Left cardiac atrium (tissue), 4 donors: Measurements from ENCODE around the gene C1orf35. TPM values are rescaled to one million over a fixed set of nuclear protein-coding genes. Genes with fewer than 3 reads are reported as not detected.

Source experiments
- ATAC-seq, 2 donors: fragments of 200-7000 bp; cut with Tn5 transposase; one replicate each; pipeline ENCODE4 v1.9.1; 2020; ENCODE audit warnings: mild to moderate bottlenecking in 2 of 2, moderate library complexity in 2 of 2
- DNase-seq: peaks from one replicate; pipeline ENCODE4 v3.0.0-alpha.2; 2020
- intact Hi-C, 2 donors: fragments of 100-400 bp; cut with DNase I; formaldehyde crosslinking; loops; one replicate each; pipeline versions ENCODE4 v1.14.1 to v1.15.1; 2022 to 2023
- total RNA-seq, 2 donors: library from RNA; stranded (reverse); fragmentation: NEBNext Ultra II Directional; extraction: Animal tissue kit (Norgen Biotek cat#: 25700); gene quantifications; one replicate each; pipeline ENCODE4 v1.2.1, GENCODE V29; 2021
- donor health status: DM: no; HTN: yes; CAD: no.
- donor health status: DM: no; HTN: yes; CAD: no; lungs with severe emphysema.
- donor health status: DM: yes; HTN: yes; CAD: no.
- donor health status: Dilated cardiomyopathy.

The C1orf35 gene
- total RNA-seq, 2 donors from 2014 or later: 7.7 to 8.0 TPM

GRCh38 chr1:228072658-228073043, 30.5 kb downstream of the C1orf35 start:
- intact Hi-C loops: loop anchor here in 1 of 2 donors (10.0 kb wide), 1 partner anchor 308 kb away; no protein-coding TSS in a partner anchor
- ATAC-seq (no peak), DNase-seq (no peak)

- DNase-seq (no peak), ATAC-seq (no peak)
- intact Hi-C loops: loop anchor here in 1 of 2 donors (10.0 kb wide), 1 partner anchor 307 kb away; no protein-coding TSS in a partner anchor
These were observed 31.1 kb downstream of the C1orf35 start for GRCh38 chr1:228071839-228072657.

- intact Hi-C loops: loop anchor here in 1 of 2 donors (10.0 kb wide), 1 partner anchor 306 kb away; no protein-coding TSS in a partner anchor
- DNase-seq: no peak
- no peak for ATAC-seq
These were observed 32.3 kb downstream of the C1orf35 start for GRCh38 chr1:228070851-228071250.

- DNase-seq: no peak
- intact Hi-C loops: loop anchor here in 1 of 2 donors (10.0 kb wide), 1 partner anchor 305 kb away; no protein-coding TSS in a partner anchor
- ATAC-seq: no peak
These were observed 33.0 kb downstream of the C1orf35 start for GRCh38 chr1:228070173-228070572.

- no peak for ATAC-seq
- intact Hi-C loops: no loop called here
- no peak for DNase-seq
These were observed 34.8 kb downstream of the C1orf35 start for GRCh38 chr1:228068359-228068758.

GRCh38 chr1:228066891-228067654, 36.1 kb downstream of the C1orf35 start:
- ATAC-seq (no peak), DNase-seq (no peak)
- intact Hi-C loops: no loop called here

GRCh38 chr1:228066416-228066815, 36.7 kb downstream of the C1orf35 start:
- intact Hi-C loops: no loop called here
- DNase-seq: no peak
- no peak for ATAC-seq

- DNase-seq: no peak
- intact Hi-C loops: no loop called here
- ATAC-seq: no peak
These were observed 37.4 kb downstream of the C1orf35 start for GRCh38 chr1:228065543-228066347.

GRCh38 chr1:228064741-228065542, 38.2 kb downstream of the C1orf35 start:
- DNase-seq: no peak
- intact Hi-C loops: no loop called here
- no peak for ATAC-seq

- DNase-seq (no peak), ATAC-seq (no peak)
- intact Hi-C loops: no loop called here
These were observed 38.8 kb downstream of the C1orf35 start for GRCh38 chr1:228064296-228064695.

GRCh38 chr1:228063251-228064191, 39.6 kb downstream of the C1orf35 start:
- intact Hi-C loops: no loop called here
- no peak for DNase-seq
- ATAC-seq: no peak

GRCh38 chr1:228062812-228063211, 40.3 kb downstream of the C1orf35 start:
- ATAC-seq: no peak
- DNase-seq: no peak
- intact Hi-C loops: no loop called here

- ATAC-seq (no peak), DNase-seq (no peak)
- intact Hi-C loops: no loop called here
These were observed 40.9 kb downstream of the C1orf35 start for GRCh38 chr1:228062085-228062791.

GRCh38 chr1:228061411-228062084, 41.6 kb downstream of the C1orf35 start:
- DNase-seq (no peak), ATAC-seq (no peak)
- intact Hi-C loops: no loop called here

GRCh38 chr1:228060458-228061190, 42.5 kb downstream of the C1orf35 start:
- ATAC-seq: no peak
- DNase-seq: no peak
- intact Hi-C loops: no loop called here
